Muscle layer of colon (tissue), 2 donors: Measurements from ENCODE around the gene CTNNAL1.

ENCODE experiments used
- H3K27ac ChIP-seq: one replicate; pipeline ENCODE4 v1.7.0; 2013; ENCODE audit warnings: low read depth, mild to moderate bottlenecking, low read length, moderate library complexity
- H3K27me3 ChIP-seq, 2 donors: one replicate each; pipeline ENCODE4 v1.7.0; 2013; ENCODE audit warnings: low read length in 2 of 2, mild to moderate bottlenecking in 2 of 2; ENCODE audit not compliant: insufficient read depth in 2 of 2, control insufficient read depth in 1 of 2
- H3K36me3 ChIP-seq: one replicate; pipeline ENCODE4 v1.7.0; 2013; ENCODE audit warnings: mild to moderate bottlenecking, low read length; ENCODE audit not compliant: insufficient read depth
- H3K4me1 ChIP-seq: one replicate; pipeline ENCODE4 v1.7.0; 2013; ENCODE audit warnings: mild to moderate bottlenecking, low read length; ENCODE audit not compliant: insufficient read depth
- H3K4me3 ChIP-seq, 2 donors: one replicate each; pipeline ENCODE4 v1.7.0; 2013; ENCODE audit warnings: low read length in 2 of 2, low read depth in 1 of 2, mild to moderate bottlenecking in 1 of 2, moderate library complexity in 1 of 2
- H3K9ac ChIP-seq: one replicate; pipeline ENCODE4 v1.7.0; 2013; ENCODE audit warnings: low read length
- H3K9me3 ChIP-seq: one replicate; pipeline ENCODE4 v1.7.0; 2013; ENCODE audit warnings: mild to moderate bottlenecking, low read length
- donor health status: abdominal sarcoma.
- donor health status: Adenocarcinoma of cecum.

Gene CTNNAL1

DNA sequence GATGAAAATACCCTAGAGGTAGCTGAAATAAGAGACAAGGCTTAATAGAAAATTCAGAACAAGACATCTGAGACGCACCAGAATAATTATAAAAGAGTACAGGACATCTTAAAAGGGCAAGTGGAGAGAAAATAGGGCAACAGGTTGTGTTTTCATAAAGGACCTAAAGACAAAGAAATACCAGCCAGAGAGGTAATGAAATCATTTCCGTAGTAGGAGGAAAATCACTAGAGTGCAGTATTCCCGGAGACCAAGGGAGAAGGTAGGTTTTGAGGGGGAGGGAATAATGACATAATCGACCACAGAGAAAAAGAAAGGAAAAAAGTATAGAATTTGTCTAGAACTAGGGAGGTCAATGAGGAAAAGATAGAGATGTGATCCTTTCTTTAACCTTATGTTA is 26.2 kb upstream of the CTNNAL1 start:
- Histone ChIP-seq H3K4me1 (peaks cover 6% of the 10 kb centered on the region), H3K9me3 (no peaks in the 10 kb centered on the region), H3K4me3 (no peak overlapping the region), H3K9ac (no peak overlapping the region), H3K36me3 (peaks cover 8% of the 10 kb centered on the region), H3K27ac (no peak overlapping the region), H3K27me3 (no peaks in the 10 kb centered on the region)

DNA sequence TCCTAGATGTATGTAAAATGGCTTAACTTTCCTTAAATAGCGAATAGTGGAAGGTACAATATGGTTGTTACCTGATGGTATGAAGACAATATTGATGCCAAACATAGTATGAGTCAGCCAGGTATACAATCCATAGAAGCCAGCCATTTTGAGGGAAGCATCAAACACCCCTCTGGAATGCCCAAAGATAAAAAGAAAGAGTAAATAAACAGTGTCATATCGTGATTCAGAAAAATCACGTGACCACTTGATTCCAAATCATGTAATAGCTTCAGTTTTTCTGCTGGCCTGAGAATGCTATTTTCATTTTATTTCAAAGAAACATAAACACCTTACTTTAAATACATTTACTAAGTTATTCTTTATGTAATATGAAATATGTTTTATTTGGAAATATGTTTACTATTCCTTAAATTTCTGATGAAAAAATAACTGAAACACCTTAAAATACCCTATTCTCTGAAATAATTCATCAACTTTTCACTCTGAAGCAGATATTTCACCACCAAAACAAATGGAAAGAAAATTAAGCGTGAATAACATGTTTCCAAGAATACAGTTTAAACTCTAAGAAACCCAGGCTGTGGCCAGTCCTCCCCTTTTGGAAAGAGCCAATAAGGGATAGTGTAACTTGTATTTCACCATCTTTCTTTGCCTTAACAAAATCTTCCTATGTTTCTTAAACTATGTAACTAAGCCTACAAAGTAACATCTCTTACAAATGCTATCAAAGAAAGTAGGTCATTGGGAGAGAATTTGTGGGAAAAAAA is 24.8 kb upstream of the CTNNAL1 start:
- Histone ChIP-seq H3K9me3 (no peaks in the 10 kb centered on the region), H3K9ac (no peak overlapping the region), H3K4me1 (peaks cover 6% of the 10 kb centered on the region), H3K4me3 (no peak overlapping the region), H3K27me3 (no peaks in the 10 kb centered on the region), H3K27ac (no peak overlapping the region), H3K36me3 (peaks cover 16% of the 10 kb centered on the region)

DNA sequence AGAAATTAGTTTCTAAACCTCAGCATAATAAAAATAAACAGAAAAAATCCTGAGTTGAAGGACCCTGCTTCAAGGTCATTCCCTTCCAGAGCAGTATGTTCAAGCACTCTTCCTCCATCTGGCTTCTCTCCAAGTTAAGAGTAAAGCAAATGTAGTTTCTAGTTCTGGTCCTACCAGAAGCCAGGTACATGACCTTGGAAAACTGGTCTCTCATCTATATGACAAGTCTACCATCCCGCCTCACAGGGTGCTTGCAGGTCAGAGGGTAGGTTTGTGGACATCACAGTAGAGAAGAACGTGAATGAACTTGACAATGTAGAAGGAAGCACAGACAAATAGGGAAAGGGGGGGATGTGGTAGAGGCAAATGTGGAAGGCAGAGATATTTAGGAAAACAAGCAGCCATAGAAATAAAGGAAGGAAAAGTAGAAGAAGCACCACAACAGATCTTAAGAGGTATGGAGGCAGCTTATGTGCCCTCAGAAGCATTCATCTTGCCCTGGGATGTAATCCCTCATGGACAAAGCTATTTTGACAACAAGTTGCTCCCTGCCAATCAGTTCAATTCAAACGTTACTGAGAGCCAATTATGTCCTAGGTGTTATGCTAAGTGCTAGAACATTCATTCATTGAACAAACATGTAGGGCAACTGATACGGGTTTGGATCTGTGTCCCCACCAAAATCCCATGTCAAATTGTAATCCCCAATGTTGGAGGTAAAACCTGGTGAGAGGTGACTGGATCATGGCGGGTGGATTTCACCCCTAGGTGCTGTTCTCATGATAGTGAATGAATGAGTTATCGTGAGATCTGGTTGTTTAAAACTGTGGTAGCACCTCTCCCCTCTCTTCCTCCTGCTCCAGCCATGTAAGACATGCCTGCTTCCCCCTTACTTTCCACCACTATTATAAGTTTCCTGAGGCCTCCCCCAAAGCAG is 23.7 kb upstream of the CTNNAL1 start:
- peaks cover 23% of the 10 kb centered on the region for H3K36me3 ChIP-seq

DNA sequence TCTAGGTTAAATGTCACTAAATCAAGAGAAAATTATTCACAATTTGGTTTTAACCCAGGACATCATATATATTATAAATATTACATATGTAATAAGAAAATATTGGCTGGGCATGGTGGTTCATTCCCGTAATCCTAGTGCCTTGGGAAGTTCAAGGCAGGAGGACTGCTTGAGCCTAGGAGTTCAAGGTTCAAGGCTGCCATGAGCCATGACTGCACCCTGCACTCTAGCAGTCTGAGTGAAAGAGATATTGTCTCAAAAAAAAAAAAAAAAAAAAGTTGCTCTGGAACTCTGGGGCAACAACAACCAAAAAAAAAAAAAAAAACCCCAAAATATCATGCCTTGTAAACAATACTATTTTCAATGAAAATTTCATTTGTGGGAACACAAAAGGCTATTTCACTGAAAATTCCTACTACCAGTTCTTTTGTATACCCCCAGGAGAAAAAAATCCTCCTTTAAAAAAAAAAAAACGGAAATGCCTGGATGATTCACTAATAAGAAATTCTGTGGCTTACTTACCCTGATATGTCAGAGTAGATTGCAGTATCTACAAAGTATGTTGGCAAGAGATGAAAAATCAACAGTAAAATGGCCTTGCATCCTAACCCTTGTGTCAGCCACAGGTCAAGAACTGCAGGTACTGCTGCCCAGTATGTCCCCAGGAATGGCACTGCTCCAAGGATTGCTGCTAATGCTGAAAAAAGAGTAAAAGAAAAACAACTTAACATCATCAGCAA is 22.6 kb upstream of the CTNNAL1 start:
- Histone ChIP-seq H3K36me3 (peaks cover 23% of the 10 kb centered on the region), H3K9me3 (no peaks in the 10 kb centered on the region), H3K27ac (no peak overlapping the region), H3K9ac (no peak overlapping the region), H3K27me3 (no peaks in the 10 kb centered on the region), H3K4me1 (peaks cover 6% of the 10 kb centered on the region), H3K4me3 (no peak overlapping the region)

More for the DNA sequence above, 23.7 kb upstream of the CTNNAL1 start:
- Histone ChIP-seq H3K27me3 (no peaks in the 10 kb centered on the region), H3K9me3 (no peaks in the 10 kb centered on the region), H3K4me3 (no peak overlapping the region), H3K9ac (no peak overlapping the region), H3K27ac (no peak overlapping the region), H3K4me1 (peaks cover 6% of the 10 kb centered on the region)

DNA sequence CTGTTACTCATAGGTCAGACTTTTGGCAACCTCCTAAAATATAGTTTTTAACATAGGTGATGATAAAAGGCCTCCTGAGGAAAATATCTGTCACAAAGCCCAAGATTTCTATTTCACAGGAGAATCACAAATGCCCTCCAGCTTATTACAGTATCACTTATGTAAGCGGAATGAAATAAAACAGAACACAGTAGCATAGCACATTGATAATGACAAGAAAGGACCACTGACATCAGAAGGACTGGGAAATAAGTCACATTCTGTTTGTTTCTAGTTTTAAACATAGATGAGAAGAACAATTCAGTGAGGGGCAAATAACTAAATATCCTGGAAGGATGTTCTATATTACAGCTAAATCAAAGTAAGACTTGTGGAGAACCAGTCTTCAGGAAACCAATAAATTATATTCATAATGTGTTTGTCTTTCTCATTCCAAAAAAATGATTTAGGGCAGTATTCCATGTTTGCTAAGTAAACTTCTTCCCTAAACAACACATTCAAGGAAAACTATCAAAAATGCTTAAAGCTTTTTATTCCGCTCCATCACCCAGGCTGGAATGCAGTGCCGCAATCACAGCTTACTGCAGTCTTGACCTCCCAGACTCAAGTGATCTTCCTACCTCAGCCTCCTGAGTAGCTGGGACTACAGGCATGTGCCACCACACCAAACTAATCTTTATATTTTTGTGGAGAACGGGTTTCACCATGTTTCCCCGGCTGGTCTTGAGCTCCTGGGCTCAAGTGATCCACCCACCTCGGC is 20.8 kb upstream of the CTNNAL1 start:
- H3K27me3 ChIP-seq, result no peaks in the 10 kb centered on the region
- H3K27ac ChIP-seq, result no peak overlapping the region
- no peak overlapping the region for H3K9ac ChIP-seq
- no peaks in the 10 kb centered on the region for H3K9me3 ChIP-seq
- peaks cover 6% of the 10 kb centered on the region for H3K4me1 ChIP-seq
- peaks cover 27% of the 10 kb centered on the region for H3K36me3 ChIP-seq
- no peak overlapping the region for H3K4me3 ChIP-seq

DNA sequence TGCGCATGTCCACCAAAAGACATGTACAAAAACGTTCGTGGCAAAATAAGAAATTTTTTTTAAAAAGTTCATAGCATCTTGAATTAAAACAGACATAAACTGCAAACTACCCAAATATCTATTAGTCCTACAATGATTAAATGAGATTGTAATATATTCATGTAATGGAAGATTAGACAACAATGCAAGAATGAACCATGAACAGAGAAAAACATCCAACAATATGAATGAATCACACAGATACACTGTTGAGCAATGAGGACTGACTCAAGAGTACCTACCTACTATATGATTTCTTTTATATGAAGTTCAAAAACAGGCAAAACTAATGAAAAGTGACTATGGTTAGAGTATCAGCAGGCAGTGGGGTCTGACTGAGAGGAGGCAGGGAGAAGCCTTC is 17.9 kb upstream of the CTNNAL1 start:
- Histone ChIP-seq H3K27ac (no peak overlapping the region), H3K27me3 (no peaks in the 10 kb centered on the region), H3K36me3 (peaks cover 19% of the 10 kb centered on the region), H3K4me1 (peaks cover 13% of the 10 kb centered on the region), H3K9ac (no peak overlapping the region), H3K9me3 (no peaks in the 10 kb centered on the region), H3K4me3 (no peak overlapping the region)

DNA sequence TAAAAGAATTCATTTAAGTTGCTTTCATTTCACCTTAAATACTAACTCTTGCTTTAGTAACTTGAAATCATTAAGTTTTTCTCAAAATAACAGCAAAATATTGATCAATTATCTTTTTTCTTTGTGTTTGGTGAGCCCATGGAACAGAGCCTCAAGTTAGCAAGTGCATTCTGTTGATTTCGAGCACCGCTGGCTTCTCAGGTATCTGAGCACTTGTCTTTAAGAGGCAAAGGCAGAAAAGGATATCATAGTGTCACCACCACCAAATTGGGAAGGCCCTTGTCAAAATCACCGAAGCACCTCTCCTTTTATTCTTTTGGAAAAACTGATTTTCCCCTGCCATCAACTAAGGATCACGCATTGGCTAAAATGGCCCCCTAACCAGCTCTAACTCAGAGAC is 17.1 kb upstream of the CTNNAL1 start:
- H3K27ac ChIP-seq, result no peak overlapping the region
- H3K9me3 ChIP-seq, result no peaks in the 10 kb centered on the region
- H3K9ac ChIP-seq, result no peak overlapping the region
- H3K4me3 ChIP-seq, result no peak overlapping the region
- H3K4me1 ChIP-seq, result peaks cover 20% of the 10 kb centered on the region
- no peaks in the 10 kb centered on the region for H3K27me3 ChIP-seq
- H3K36me3 ChIP-seq, result peaks cover 19% of the 10 kb centered on the region

DNA sequence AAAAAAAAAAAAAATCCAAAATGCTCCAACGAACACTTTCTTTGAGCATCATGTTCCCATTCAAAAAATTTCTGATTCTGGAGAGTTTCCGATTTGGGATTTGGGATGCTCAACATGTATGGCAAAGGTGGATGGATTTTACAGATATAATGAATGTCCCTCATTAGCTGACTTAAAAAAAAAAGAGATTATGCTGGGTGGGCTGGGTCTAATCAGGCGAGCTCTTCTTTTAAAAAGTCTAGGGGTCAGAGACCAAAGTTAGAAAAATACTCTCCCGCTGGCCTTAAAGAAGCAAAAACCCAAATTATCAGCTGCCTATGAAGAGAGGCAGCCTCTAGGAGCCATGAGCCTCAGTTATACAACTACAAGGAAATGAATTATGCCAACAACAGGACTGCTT is 15.2 kb upstream of the CTNNAL1 start:
- no peak overlapping the region for H3K4me3 ChIP-seq
- H3K9me3 ChIP-seq, result no peaks in the 10 kb centered on the region
- no peak overlapping the region for H3K27ac ChIP-seq
- H3K36me3 ChIP-seq, result peaks cover 14% of the 10 kb centered on the region
- H3K4me1 ChIP-seq, result peaks cover 20% of the 10 kb centered on the region
- no peak overlapping the region for H3K9ac ChIP-seq
- H3K27me3 ChIP-seq, result no peaks in the 10 kb centered on the region

DNA sequence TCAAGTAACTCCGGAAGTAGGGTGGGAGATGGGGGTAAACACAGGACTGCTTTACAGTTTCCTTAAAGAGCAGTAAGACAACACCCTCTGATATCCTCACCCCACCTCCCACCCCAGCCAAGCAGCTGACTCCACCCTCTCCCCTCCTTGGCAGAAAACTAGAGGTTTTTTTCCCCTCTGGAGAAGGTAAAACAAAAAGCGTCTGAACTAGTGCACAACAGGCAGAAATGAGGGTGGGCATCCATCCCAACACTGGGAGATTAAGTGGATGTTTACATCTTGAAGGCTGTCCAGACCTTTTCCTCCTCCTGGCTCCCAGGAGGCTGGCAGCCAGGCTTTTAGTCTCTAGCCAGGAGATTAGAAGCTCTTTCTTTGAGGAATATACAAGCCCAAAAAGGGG is 13.9 kb upstream of the CTNNAL1 start:
- no peaks in the 10 kb centered on the region for H3K9me3 ChIP-seq
- peaks cover 4% of the 10 kb centered on the region for H3K36me3 ChIP-seq
- H3K4me1 ChIP-seq, result peaks cover 20% of the 10 kb centered on the region
- no peak overlapping the region for H3K27ac ChIP-seq
- no peaks in the 10 kb centered on the region for H3K27me3 ChIP-seq
- H3K4me3 ChIP-seq, result no peak overlapping the region
- H3K9ac ChIP-seq, result no peak overlapping the region

DNA sequence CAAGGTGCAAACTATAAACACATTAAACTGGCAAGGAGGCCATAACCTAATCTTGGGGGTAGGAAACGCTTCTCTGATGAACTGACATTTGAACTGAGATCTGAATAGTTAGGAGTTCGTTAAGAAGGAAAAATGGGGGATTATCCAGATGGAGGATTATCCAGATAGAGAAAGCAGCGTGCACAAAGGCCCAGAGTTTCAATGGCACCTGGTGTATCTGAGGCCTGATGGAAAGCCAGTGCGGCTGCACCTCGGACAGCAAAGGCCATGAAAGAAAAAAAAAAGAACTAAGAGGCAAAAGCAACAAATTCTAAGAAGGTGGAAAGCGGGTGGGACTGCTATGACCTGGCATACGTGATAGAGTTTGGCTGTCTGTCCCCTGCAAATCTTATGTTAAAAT is 13.0 kb upstream of the CTNNAL1 start:
- Histone ChIP-seq H3K9me3 (no peaks in the 10 kb centered on the region), H3K27ac (no peak overlapping the region), H3K27me3 (no peaks in the 10 kb centered on the region), H3K4me3 (no peak overlapping the region), H3K9ac (no peak overlapping the region), H3K36me3 (peaks cover 4% of the 10 kb centered on the region), H3K4me1 (peaks cover 20% of the 10 kb centered on the region)

DNA sequence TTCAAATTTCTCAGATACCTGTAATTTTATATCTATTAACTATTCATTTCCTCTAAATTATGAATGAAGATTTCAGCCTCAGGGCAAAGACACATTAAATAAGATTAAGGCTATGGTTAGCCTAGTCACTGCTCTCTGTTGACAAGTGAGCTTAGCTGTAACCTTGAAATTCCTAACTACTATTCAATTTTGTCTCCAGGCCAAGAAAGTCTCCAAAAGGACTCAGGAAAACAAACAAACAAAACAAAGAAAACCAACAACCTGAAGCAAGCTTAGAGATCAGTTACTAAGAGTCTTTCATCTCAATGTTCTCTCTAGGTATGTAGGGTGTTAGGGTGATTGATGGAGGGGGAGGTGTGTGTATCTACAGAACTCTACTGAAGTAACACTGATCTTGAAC is 9.6 kb upstream of the CTNNAL1 start:
- Histone ChIP-seq H3K9ac (no peak overlapping the region), H3K9me3 (no peaks in the 10 kb centered on the region), H3K4me1 (peaks cover 20% of the 10 kb centered on the region), H3K36me3 (peaks cover 8% of the 10 kb centered on the region), H3K27me3 (no peaks in the 10 kb centered on the region), H3K27ac (no peak overlapping the region), H3K4me3 (no peak overlapping the region)
